MM.1S (cell line): Measurements from ENCODE around the gene C10orf67.

Source experiments
- DNase-seq: peaks from one replicate; pipeline ENCODE4 v3.0.0-alpha.2; 2015
- H2AFZ ChIP-seq: fragments of 300-600 bp; sonication (generic); 2 replicates; pipeline ENCODE4 v1.6.0; 2016; ENCODE audit warnings: antibody characterized with exemption, low read length
- H3F3A ChIP-seq: fragments of 300-600 bp; sonication (generic); 2 replicates; pipeline ENCODE4 v1.6.1; 2016; ENCODE audit warnings: mild to moderate bottlenecking, antibody characterized with exemption, low read length, moderate library complexity, mixed read lengths; ENCODE audit not compliant: insufficient read depth
- H3K27ac ChIP-seq: fragments of 300-600 bp; sonication (generic); 2 replicates; pipeline ENCODE4 v1.5.1; 2016; ENCODE audit warnings: mild to moderate bottlenecking, low read length
- H3K27me3 ChIP-seq: fragments of 300-600 bp; sonication (generic); replicated peaks from 2 replicates; pipeline ENCODE4 v1.6.0; 2016; ENCODE audit warnings: low read length; ENCODE audit not compliant: insufficient read depth
- H3K36me3 ChIP-seq: fragments of 300-600 bp; sonication (generic); replicated peaks from 2 replicates; pipeline ENCODE4 v1.6.1; 2016; ENCODE audit warnings: mild to moderate bottlenecking, low read length, mixed read lengths; ENCODE audit not compliant: insufficient read depth
- H3K4me1 ChIP-seq: fragments of 300-600 bp; sonication (generic); 2 replicates; pipeline ENCODE4 v1.6.1; 2016; ENCODE audit warnings: low read length, mixed read lengths
- H3K4me2 ChIP-seq: fragments of 300-600 bp; sonication (generic); 2 replicates; pipeline ENCODE4 v1.6.0; 2016; ENCODE audit warnings: low read depth, low read length
- H3K4me3 ChIP-seq: fragments of 300-600 bp; sonication (generic); 2 replicates; pipeline ENCODE4 v1.5.1; 2016; ENCODE audit warnings: low read length, mixed read lengths
- H3K79me2 ChIP-seq: fragments of 300-600 bp; sonication (generic); 2 replicates; pipeline ENCODE4 v1.6.1; 2016; ENCODE audit warnings: mixed run types, low read length, mixed read lengths
- H3K9ac ChIP-seq: fragments of 300-600 bp; sonication (generic); 2 replicates; pipeline ENCODE4 v1.6.1; 2016; ENCODE audit warnings: low read length, mixed read lengths
- H3K9me2 ChIP-seq: fragments of 300-600 bp; sonication (generic); replicated peaks from 2 replicates; pipeline ENCODE4 v1.6.1; 2016; ENCODE audit warnings: mild to moderate bottlenecking, low read length, mixed read lengths; ENCODE audit not compliant: insufficient read depth
- H3K9me3 ChIP-seq: fragments of 300-600 bp; sonication (generic); replicated peaks from 2 replicates; pipeline ENCODE4 v1.6.1; 2016; ENCODE audit warnings: mild to moderate bottlenecking, low read length, mixed read lengths; ENCODE audit not compliant: insufficient read depth
- H4K20me1 ChIP-seq: fragments of 300-600 bp; sonication (generic); 2 replicates; pipeline ENCODE4 v1.6.1; 2016; ENCODE audit warnings: mild to moderate bottlenecking, low read length, moderate library complexity, mixed read lengths; ENCODE audit not compliant: insufficient read depth
- EZH2 ChIP-seq: fragments of 300-600 bp; sonication (generic); optimal IDR thresholded peaks from 2 replicates; pipeline ENCODE3; 2017; ENCODE audit warnings: low read depth, mild to moderate bottlenecking, antibody characterized with exemption, low read length, mixed read lengths
- EZH2phosphoT487 ChIP-seq: fragments of 300-600 bp; sonication (generic); IDR thresholded peaks from 2 replicates; pipeline ENCODE4 v1.6.1; 2018; ENCODE audit warnings: antibody characterized with exemption, low read length
- TF ChIP-seq, protein P1 (sequence below): fragments of 300-600 bp; sonication (generic); IDR thresholded peaks from 2 replicates; pipeline ENCODE4 v1.5.1; 2016; ENCODE audit warnings: antibody characterized with exemption, low read length, mixed read lengths

The C10orf67 gene

DNA sequence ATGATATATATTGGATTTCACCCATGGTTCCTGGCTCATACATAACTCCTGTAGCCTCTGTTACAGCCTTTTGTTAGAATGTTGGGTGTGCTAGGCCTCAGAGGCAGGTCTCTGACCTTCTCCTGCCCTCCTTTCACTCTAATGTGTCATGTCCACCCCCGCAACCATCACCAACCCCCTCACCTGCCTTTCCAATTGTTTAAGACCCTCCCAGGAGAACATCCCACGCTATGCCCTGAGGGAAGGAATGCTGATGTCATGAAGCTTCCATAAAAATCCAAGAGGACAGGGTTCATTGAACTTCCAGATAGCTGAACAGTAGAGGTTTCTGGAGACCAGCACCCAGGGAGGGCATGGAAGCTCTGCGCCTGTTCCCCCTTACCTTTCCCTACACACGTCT, 30.8 kb upstream of the C10orf67 start:
- H3K9ac ChIP-seq, result no peak overlapping the region
- no peak for DNase-seq
- H4K20me1 ChIP-seq, result no peaks in the 10 kb centered on the region
- H3K4me3 ChIP-seq, result no peak overlapping the region
- no peak overlapping the region for H3K4me2 ChIP-seq
- no peaks in the 10 kb centered on the region for H3K9me2 ChIP-seq
- no peak overlapping the region for H2AFZ ChIP-seq
- H3K36me3 ChIP-seq, result no peaks in the 10 kb centered on the region
- H3K79me2 ChIP-seq, result no peaks in the 10 kb centered on the region
- no peak overlapping the region for H3K27ac ChIP-seq
- H3K4me1 ChIP-seq, result no peaks in the 10 kb centered on the region
- no peak for TF ChIP-seq EZH2phosphoT487
- TF ChIP-seq, protein P1, sequence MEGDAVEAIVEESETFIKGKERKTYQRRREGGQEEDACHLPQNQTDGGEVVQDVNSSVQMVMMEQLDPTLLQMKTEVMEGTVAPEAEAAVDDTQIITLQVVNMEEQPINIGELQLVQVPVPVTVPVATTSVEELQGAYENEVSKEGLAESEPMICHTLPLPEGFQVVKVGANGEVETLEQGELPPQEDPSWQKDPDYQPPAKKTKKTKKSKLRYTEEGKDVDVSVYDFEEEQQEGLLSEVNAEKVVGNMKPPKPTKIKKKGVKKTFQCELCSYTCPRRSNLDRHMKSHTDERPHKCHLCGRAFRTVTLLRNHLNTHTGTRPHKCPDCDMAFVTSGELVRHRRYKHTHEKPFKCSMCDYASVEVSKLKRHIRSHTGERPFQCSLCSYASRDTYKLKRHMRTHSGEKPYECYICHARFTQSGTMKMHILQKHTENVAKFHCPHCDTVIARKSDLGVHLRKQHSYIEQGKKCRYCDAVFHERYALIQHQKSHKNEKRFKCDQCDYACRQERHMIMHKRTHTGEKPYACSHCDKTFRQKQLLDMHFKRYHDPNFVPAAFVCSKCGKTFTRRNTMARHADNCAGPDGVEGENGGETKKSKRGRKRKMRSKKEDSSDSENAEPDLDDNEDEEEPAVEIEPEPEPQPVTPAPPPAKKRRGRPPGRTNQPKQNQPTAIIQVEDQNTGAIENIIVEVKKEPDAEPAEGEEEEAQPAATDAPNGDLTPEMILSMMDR, result no peak
- no peak for TF ChIP-seq EZH2
- no peaks in the 10 kb centered on the region for H3K27me3 ChIP-seq
- H3K9me3 ChIP-seq, result no peaks in the 10 kb centered on the region
- no peaks in the 10 kb centered on the region for H3F3A ChIP-seq

DNA sequence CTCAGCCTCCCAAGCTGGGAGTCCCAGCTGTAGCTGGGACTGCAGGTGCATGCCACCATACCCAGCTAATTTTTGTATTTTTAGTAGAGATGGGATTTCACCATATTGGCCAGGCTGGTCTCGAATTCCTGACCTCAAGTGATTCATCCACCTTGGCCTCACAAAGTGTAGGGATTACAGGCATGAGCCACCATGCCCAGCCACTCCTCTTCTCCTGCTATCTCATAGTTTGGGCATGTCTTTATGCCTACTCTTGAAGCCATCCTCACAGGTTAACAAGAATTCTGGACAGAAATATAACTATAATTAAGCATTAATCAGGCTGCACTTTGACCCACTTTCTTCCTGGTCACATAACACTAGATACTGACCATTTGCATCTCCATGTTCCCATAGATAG, 28.6 kb upstream of the C10orf67 start:
- TF ChIP-seq, protein P1, result no peak
- TF ChIP-seq EZH2 (no peak), EZH2phosphoT487 (no peak)
- no peak overlapping the region for H3K9ac ChIP-seq
- DNase-seq, result no peak
- no peaks in the 10 kb centered on the region for H4K20me1 ChIP-seq
- H2AFZ ChIP-seq, result no peak overlapping the region
- peaks cover 3% of the 10 kb centered on the region; the same call in 1 of the 2 replicates for H3K4me1 ChIP-seq
- H3K4me2 ChIP-seq, result no peak overlapping the region
- H3K4me3 ChIP-seq, result no peak overlapping the region
- no peaks in the 10 kb centered on the region for H3K9me3 ChIP-seq
- no peaks in the 10 kb centered on the region for H3K27me3 ChIP-seq
- H3K79me2 ChIP-seq, result no peaks in the 10 kb centered on the region
- no peaks in the 10 kb centered on the region for H3K9me2 ChIP-seq
- H3F3A ChIP-seq, result no peaks in the 10 kb centered on the region
- no peak overlapping the region for H3K27ac ChIP-seq
- H3K36me3 ChIP-seq, result no peaks in the 10 kb centered on the region

GRCh38 chr10:23371073-23371472, 26.5 kb upstream of the C10orf67 start:
- no peaks in the 10 kb centered on the region for H3K9me3 ChIP-seq
- H3K36me3 ChIP-seq, result no peaks in the 10 kb centered on the region
- H3K9ac ChIP-seq, result no peak overlapping the region
- H3K27me3 ChIP-seq, result no peaks in the 10 kb centered on the region
- no peak overlapping the region for H3K27ac ChIP-seq
- peaks cover 8% of the 10 kb centered on the region; the same call in 1 of the 2 replicates for H3K4me1 ChIP-seq
- no peak overlapping the region for H3K4me2 ChIP-seq
- H4K20me1 ChIP-seq, result no peaks in the 10 kb centered on the region
- H3K4me3 ChIP-seq, result no peak overlapping the region
- no peak for DNase-seq
- H3K79me2 ChIP-seq, result no peaks in the 10 kb centered on the region
- H3K9me2 ChIP-seq, result no peaks in the 10 kb centered on the region
- no peak overlapping the region for H2AFZ ChIP-seq
- H3F3A ChIP-seq, result no peaks in the 10 kb centered on the region
- TF ChIP-seq, protein P1, result no peak
- TF ChIP-seq EZH2 (no peak), EZH2phosphoT487 (no peak)

DNA sequence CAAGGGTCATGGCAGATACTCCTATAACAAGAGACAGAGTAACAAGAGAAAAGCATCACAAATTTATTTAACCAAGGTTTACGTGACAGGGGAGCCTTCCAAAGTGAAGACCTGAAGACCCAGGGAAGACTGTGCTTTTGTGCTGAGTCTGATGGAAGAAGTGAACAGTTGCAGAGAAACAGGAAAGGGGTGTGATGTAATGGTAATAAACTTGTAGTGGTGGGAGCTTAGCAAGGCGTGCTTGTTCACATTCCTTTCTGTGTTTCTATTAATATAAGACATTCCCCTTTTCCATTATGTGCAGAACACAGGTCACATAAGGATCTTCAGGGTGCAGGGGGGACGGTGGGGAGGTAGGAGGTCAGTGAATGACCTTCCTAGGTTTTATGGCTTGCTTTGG, 25.5 kb upstream of the C10orf67 start:
- no peak for DNase-seq
- Histone ChIP-seq H3K79me2 (no peaks in the 10 kb centered on the region), H3K4me2 (no peak overlapping the region), H3K4me1 (peaks cover 8% of the 10 kb centered on the region; the same call in 1 of the 2 replicates), H3K27me3 (no peaks in the 10 kb centered on the region), H3K9ac (no peak overlapping the region), H4K20me1 (no peaks in the 10 kb centered on the region), H3K9me3 (no peaks in the 10 kb centered on the region), H3F3A (no peaks in the 10 kb centered on the region), H3K4me3 (no peak overlapping the region), H3K36me3 (no peaks in the 10 kb centered on the region), H2AFZ (no peak overlapping the region), H3K27ac (no peak overlapping the region), H3K9me2 (no peaks in the 10 kb centered on the region)
- TF ChIP-seq, protein P1, result no peak
- no peak for TF ChIP-seq EZH2phosphoT487
- TF ChIP-seq EZH2, result no peak
